Measurements from ENCODE around the gene TOLLIP. TPM values are rescaled to one million over a fixed set of nuclear protein-coding genes. Genes with fewer than 3 reads are reported as not detected.
A peak's percentile ranks its signal among the peaks of the same experiment; 100 is the strongest.
"Not testable (repeated sequence)": the region's sequence is repeated elsewhere in the genome, so short reads cannot be mapped to it uniquely, and the experiment has no call there.

Gene TOLLIP
- total RNA-seq, 1 experiment from 2014 or later: 21.5 TPM

DNA sequence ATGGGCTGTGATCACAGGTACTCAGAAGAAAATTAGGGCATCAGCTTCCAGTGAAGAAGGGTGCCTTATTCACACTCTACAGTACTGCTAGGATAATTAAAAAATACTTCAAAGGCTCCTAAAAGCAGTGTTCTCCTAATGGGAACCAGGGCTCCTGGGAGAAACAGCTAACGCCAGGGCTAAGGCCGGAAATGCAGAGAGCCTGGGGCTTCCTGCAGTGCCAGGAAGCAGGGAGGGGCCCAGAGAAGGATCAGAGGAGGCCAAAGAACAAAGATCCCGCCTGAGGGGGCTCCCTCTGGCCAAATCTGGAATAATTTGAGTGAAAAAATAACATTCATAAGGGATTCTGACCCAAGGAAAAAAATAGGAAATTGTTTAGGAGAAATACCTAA, 27.5 kb downstream of the TOLLIP start:
- no peak for DNase-seq (ENCODE audit: low read depth)

- DNase-seq (ENCODE audit: low read depth): no peak
Measured at GRCh38 chr11:1281326-1281973, 28.0 kb downstream of the TOLLIP start.

DNA sequence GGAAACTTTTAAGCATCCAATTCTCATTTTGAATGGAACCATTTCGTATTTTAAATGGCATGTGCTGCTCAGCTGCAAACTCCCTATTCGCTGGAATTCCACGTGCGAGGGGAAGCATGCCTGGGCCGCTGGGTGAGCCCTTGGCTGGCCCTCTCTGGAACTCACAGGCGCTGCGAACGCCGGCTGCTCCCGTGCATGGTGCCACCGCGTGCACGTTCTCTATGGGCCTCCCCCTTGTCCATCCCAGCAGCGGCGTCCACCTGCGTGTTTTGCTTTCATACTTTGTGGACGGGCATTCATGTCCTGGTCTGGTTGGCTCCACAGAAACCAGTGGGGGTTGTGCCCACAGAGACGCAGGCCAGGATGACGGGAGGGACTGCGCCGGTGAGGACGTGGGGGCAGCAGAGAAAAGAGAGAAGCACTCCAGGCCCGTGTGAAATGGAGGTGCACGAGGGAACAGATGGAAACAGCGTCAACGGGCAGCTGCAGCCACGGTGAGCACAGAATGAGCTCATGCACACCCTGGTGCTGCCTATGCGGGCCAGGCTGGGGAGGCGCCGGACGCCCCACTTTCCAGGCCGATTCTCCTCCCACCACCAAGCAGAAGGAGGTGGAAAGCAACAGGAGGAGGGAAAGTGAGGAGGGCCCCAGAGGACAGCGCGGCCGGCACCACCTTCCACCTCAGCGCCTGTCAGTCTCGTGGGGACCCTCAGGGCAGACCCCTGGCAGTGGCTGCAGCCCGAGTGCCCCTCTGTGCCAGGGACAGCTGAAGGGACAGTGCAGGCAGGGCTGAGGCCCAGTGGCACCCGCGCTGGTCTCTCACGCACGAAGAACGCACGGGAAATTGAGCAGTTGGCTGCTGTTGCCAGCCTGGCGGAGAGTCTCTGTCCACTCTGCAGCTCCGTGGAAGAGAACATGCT, 29.1 kb downstream of the TOLLIP start:
- no peak for DNase-seq (ENCODE audit: low read depth)

GRCh38 chr11:1279674-1280055, 29.8 kb downstream of the TOLLIP start:
- DNase-seq (ENCODE audit: low read depth): no peak

DNA sequence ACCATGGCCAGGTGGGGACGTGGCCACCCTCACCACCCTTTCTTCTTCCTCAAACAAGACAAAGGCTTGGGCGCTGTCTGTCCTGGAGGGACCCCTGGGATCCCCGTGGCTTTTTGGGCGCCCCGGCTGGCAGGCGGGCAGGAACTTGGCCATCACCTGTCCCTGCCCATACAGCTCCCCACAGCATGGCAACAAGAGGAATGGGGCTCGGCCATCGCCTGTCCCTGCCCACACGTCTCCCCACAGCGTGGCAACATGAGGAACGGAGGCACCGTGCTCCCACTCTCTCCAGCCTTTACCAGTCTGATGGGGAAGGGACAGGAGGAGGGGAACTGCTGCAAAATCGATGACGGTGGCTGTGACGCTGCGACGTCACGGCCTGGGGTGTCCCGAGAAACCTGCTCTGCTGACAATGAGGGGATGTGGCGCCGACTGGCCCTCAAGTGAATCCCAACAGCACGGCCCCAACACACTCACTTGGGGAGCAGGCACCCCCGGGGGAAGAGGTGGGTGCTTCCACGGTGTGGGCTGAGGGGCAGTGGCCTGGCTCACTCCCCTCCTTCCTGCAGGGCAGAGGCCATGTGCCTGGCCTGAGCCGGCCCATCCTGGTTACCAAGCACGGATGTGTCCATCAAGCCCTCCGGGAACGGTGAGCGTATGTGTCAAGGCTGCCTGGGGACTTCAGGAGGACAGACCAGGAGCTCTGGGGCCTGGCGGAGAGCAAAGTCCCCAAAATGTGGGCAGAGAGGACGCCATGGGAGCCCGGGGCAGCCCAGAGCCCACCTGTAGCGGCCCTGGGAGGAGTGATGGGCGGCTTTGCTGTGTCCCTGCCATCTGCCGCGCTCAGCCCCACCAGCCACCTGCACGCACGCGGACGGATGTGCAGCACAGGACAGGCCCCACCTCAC, 30.4 kb downstream of the TOLLIP start:
- DNase-seq (ENCODE audit: low read depth): no peak

GRCh38 chr11:1277936-1278512, 31.4 kb downstream of the TOLLIP start:
- DNase-seq (ENCODE audit: low read depth): no peak

GRCh38 chr11:1276866-1277615, 32.4 kb downstream of the TOLLIP start:
- DNase-seq (ENCODE audit: low read depth): no peak

DNA sequence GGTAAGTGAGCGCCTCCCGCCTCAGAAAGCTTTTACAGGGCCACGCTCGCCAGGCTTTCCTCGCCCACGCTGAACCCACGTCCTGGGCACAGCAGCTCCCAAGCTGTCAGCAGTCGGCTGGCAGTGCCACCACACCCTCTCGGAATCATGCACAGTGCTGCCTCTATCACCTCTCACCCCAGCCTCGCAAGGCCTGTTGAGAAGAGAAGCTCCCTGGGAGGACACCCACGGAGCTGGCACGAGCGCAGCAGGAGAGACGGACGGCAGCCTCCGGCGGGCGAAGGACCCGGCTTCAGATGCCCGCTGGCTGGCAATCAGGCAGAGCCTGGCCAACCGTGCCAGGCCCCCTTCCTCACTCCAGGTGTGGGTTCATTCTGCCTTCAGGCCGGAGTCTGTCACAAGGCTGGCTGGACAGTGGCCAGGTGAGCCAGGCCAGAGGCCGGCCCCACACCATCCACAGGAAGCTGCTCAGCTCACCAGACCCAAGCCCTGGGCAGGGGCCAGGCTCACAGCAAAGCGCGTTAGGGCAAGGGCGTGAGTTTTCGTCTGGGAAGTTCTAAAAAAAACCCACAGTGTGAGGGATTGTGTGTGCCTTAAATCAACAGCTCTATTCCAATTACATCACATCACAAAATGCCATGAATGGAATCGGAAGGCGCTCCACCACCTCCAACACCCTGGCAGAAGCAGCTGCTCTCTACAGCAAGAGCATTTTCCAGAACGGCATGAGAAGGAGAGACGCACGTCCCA, 33.2 kb downstream of the TOLLIP start:
- no peak for DNase-seq (ENCODE audit: low read depth)

DNA sequence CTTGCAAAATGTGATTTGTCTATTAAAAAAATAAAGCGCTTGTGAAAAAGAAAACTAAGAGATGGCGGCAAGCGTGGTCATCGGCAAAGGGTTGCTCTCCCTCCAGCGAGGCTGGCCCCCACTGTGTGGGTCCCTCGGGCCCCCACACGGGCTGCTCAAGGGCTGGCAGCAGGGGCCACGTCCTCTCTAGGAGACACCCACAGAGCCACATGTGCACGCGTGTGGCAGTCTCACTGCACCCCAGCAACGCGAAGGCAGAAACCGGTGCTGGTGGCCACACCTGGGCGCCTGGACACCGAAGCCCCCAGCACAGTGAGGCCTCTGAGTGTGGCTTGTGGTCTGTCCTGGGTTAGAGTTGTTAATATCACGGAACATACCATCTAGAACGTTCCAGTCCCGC, 34.4 kb downstream of the TOLLIP start:
- no peak for DNase-seq (ENCODE audit: low read depth)

GRCh38 chr11:1274501-1274900, 34.9 kb downstream of the TOLLIP start:
- no peak for DNase-seq (ENCODE audit: low read depth)

GRCh38 chr11:1272531-1272930, 36.9 kb downstream of the TOLLIP start:
- DNase-seq (ENCODE audit: low read depth): no peak

GRCh38 chr11:1271927-1272326, 37.5 kb downstream of the TOLLIP start:
- DNase-seq (ENCODE audit: low read depth): no peak

- no peak for DNase-seq (ENCODE audit: low read depth)
Measured at GRCh38 chr11:1271406-1271805, 38.0 kb downstream of the TOLLIP start.

DNA sequence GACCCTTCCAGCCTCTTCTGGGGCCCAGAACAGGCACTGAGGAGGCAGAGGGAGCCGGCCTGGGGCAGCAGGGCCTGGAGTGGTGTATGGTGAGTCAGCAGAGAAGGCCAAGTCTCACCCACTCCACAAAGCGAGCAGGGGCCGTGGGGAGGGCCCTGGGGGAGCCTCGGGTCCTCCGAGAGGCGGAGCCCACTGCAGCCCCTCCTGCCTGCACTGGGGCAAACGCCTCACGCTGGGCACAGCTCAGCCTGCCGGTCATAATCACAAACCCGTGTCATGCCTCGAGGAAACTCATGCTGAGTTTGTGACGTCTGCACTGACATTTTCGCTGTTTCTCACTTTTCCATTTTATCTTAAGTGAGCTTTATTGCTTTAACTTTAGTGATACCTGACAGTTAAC, 38.4 kb downstream of the TOLLIP start:
- DNase-seq (ENCODE audit: low read depth): no peak

- DNase-seq (ENCODE audit: low read depth): no peak
Measured at GRCh38 chr11:1270476-1270875, 39.0 kb downstream of the TOLLIP start.

- no peak for DNase-seq (ENCODE audit: low read depth)
Measured at GRCh38 chr11:1269957-1270356, 39.5 kb downstream of the TOLLIP start.

GRCh38 chr11:1267441-1268100, 41.9 kb downstream of the TOLLIP start:
- DNase-seq (ENCODE audit: low read depth): peak; percentile 32

- DNase-seq (ENCODE audit: low read depth): not testable (repeated sequence)
Measured at GRCh38 chr11:1266976-1267375, 42.5 kb downstream of the TOLLIP start.

DNA sequence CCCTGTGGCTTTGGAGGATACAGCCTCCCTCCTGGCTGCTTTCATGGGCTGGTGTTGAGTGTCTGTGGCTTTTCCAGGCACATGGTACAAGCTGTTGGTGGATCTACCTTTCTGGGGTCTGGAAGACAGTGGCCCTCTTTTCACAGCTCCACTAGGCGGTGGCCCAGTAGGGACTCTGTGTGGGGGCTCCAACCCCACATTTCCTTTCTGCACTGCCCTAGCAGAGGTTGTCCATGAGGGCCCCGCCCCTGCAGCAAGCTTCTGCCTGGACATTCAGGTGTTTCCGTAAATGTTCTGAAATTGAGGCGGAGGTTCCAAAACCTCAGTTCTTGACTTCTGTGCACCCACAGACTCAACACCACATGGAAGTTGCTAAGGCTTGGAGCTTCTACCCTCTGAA, 44.0 kb downstream of the TOLLIP start:
- DNase-seq (ENCODE audit: low read depth): not testable (repeated sequence)

- peak; percentile 61 for DNase-seq (ENCODE audit: low read depth)
Measured at GRCh38 chr11:1264444-1264843, 45.0 kb downstream of the TOLLIP start.

Data from M059J (cell line).